Peyer's patch (tissue), 4 donors: ENCODE results near the gene MYMX. TPM values are rescaled to one million over a fixed set of nuclear protein-coding genes. Genes with fewer than 3 reads are reported as not detected.

Experiments used
- DNase-seq, 3 donors: peaks; one replicate each; pipeline ENCODE4 v3.0.0-alpha.2; 2017 to 2019
- H3K27ac ChIP-seq, 4 donors: fragments of 200-600 bp; sonication (generic); one replicate each; pipeline ENCODE4 v1.5.1; 2016 to 2019
- H3K27me3 ChIP-seq, 2 donors: fragments of 200-600 bp; sonication (generic); one replicate each; pipeline ENCODE4 v1.5.1; 2019
- H3K36me3 ChIP-seq, 3 donors: fragments of 200-600 bp; sonication (generic); one replicate each; pipeline ENCODE4 v1.5.1; 2016 to 2019
- H3K4me1 ChIP-seq, 4 donors: fragments of 200-600 bp; sonication (generic); one replicate each; pipeline ENCODE4 v1.5.1; 2016 to 2019
- H3K4me3 ChIP-seq, 4 donors: fragments of 200-600 bp; sonication (generic); 1 replicate in 3 of 4; 2 replicates in 1 of 4; pipeline ENCODE4 v1.5.1; 2016 to 2019; ENCODE audit warnings: mild to moderate bottlenecking in 1 of 4
- H3K9me3 ChIP-seq, 4 donors: fragments of 200-600 bp; sonication (generic); one replicate each; pipeline ENCODE4 v1.5.1; 2016 to 2019; ENCODE audit warnings: mild to moderate bottlenecking in 1 of 4
- POLR2A ChIP-seq, 2 donors: fragments of 450-650 bp; IDR thresholded peaks; one replicate each; pipeline ENCODE4 v1.5.1; 2017; ENCODE audit warnings: antibody characterized with exemption in 2 of 2, mild to moderate bottlenecking in 2 of 2, moderate library complexity in 2 of 2
- total RNA-seq, 4 donors: library from RNA; depleted of rRNA; stranded (reverse); fragments of >200 nt; gene quantifications; one replicate each; pipeline ENCODE4 v1.1.0, GENCODE V29; 2016
- TF ChIP-seq, protein P1 (sequence below), 6 experiments: fragments of 450-650 bp in 4 of 6; fragments of 200-600 bp in 2 of 6; sonication (generic) in 1 of 6; IDR thresholded peaks; one replicate each; pipeline ENCODE4 v1.5.1; 2017 to 2019; ENCODE audit warnings: antibody characterized with exemption in 6 of 6, mild to moderate bottlenecking in 3 of 6, moderate library complexity in 1 of 6

The MYMX gene
- total RNA-seq, 4 donors from 2014 or later = not detected

DNA sequence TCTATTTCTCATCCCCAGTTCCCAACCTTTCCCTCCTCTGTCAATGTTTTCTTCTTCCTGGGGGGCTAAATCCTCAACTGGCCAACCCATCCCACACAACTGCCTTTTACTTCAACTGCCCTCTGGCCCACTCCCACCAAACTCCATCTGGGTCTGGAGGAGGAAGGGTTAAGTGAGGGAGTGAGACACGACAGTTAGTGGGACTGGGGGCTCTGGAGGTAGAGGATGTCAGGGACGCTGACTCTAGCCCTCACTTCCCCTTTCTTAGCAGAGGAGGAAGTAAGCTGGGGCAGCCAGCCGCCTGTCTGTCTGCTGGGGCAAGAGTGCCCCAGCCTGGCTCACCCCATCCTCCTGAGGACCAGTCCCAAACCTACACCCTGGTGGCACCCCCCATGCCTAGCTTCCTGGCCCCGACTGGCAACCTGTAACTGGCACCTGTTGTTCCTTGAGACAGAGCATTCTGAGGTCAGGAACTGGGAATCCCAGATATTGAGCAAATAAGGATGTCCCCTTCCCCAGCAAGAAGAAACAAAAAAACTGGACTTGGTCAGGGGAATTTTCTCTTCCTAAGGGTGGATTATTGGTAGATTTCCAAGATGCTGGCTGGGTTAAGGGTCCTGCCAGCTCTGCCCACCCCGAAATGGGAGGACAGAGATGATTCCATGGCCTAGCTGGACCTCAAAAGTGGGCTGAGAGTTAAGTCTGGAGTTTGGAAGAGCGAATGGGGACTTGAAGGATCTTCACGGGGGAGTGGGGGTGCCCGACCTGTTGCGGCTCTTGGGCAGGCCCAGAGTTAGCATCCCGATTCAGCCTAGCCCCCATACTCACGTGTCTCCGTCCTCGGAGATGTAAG is 47.7 kb downstream of the MYMX start:
- no peaks in the 10 kb centered on the region for H3K9me3 ChIP-seq
- peak; percentile 61 to 87 (median 82) for DNase-seq
- H3K36me3 ChIP-seq = peaks cover 0 to 15% (median 0%) of the 10 kb centered on the region in 3 donors
- peak overlapping the region; percentile 79 to 99 (median 86) for H3K27ac ChIP-seq
- TF ChIP-seq, protein P1, sequence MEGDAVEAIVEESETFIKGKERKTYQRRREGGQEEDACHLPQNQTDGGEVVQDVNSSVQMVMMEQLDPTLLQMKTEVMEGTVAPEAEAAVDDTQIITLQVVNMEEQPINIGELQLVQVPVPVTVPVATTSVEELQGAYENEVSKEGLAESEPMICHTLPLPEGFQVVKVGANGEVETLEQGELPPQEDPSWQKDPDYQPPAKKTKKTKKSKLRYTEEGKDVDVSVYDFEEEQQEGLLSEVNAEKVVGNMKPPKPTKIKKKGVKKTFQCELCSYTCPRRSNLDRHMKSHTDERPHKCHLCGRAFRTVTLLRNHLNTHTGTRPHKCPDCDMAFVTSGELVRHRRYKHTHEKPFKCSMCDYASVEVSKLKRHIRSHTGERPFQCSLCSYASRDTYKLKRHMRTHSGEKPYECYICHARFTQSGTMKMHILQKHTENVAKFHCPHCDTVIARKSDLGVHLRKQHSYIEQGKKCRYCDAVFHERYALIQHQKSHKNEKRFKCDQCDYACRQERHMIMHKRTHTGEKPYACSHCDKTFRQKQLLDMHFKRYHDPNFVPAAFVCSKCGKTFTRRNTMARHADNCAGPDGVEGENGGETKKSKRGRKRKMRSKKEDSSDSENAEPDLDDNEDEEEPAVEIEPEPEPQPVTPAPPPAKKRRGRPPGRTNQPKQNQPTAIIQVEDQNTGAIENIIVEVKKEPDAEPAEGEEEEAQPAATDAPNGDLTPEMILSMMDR (IDR thresholded peaks at IDR 0.05) = peak in 1 of 6 experiments; percentile 11
- TF ChIP-seq POLR2A (IDR thresholded peaks at IDR 0.05) = no peak
- peaks cover 10 to 30% (median 15%) of the 10 kb centered on the region in 4 donors for H3K4me1 ChIP-seq
- H3K4me3 ChIP-seq = peak overlapping the region; percentile 69 to 83 (median 74)
- no peaks in the 10 kb centered on the region for H3K27me3 ChIP-seq

DNA sequence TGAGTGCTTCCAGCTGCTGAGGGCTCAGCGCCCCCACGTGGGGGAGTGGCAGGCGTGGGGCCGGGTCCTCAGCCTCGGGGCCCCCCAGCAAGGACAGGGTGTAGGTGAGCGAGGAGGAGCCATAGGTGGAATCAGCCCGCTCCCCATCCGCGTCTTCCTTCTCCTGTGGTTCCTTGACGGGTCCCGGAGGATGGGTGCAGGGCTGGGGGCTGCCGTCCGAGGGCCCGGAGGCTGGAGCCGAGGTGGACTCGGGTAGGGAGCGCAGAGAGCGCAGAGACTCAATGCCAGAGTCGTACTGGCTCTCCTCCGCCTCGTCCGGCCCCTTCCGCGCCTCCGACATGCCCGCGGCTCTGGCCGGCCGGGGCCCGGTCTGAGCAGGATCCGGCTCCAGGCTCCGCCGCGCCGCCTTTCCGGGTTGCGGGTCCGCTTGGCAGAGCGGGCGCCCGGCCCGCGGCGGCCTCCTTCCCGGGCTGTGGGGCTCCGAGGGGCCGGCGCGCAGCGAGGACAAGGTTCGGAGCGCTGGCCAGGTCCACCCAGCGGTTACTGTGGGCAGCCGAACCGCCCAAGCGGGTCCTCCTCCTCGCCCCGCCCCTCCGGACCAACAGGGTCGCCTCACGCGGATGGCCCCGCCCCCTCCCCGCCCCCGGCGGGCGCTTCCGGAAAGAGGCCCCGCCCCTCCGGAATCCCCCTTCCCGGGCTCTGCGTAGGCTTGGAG is 48.4 kb downstream of the MYMX start, which contains the start of gene NFKBIE:
TSS of gene NFKBIE (minus strand) at position 545 of the 715 bp plus-strand sequence. CDS start at position 340, 205 bp downstream.
- peak within 1 kb of the TSS; percentile 69 to 83 (median 74) for H3K4me3 ChIP-seq
- no peaks in the 10 kb centered on the region for H3K9me3 ChIP-seq
- peaks cover 10 to 35% (median 13%) of the 10 kb centered on the region in 4 donors for H3K4me1 ChIP-seq
- H3K36me3 ChIP-seq = peaks cover 0 to 7% (median 0%) of the 10 kb centered on the region in 3 donors
- peaks cover 0 to 6% of the 10 kb centered on the region in 2 donors for H3K27me3 ChIP-seq
- peak within 1 kb of the TSS; percentile 79 to 99 (median 86) for H3K27ac ChIP-seq
- DNase-seq = peak; percentile 96 to 98 (median 96)
- peak; percentile 71 to 73 for TF ChIP-seq POLR2A (IDR thresholded peaks at IDR 0.05)
- TF ChIP-seq, protein P1 (IDR thresholded peaks at IDR 0.05) = peak in 5 of 6 experiments; percentile 8 to 21 (median 10)

DNA sequence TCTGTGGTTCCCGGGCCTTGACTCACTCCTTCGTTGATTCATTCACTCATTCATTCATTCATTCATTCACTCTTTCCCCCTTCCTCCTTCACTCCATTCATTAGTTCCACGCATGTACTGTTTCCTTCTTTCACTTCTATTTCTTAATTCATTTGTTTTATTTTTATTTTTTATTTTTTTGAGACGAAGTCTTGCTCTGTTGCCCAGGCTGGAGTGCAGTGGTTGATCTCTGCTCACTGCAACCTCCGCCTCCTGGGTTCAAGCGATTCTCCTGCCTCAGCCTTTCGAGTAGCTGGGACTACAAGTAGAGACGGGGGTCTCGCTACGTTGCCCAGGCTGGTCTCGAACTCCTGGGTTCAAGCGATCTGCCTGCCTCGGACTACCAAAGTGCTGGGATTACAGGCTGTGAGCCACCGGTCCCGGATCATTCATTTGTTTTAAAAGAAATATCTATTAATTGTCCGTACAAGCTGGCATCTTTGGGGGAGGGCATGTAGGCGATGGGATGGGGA is 49.1 kb downstream of the MYMX start:
- Histone ChIP-seq H3K27ac (peak overlapping the region; percentile 79 to 99 (median 86)), H3K27me3 (peaks cover 0 to 11% of the 10 kb centered on the region in 2 donors), H3K4me1 (peaks cover 10 to 39% (median 12%) of the 10 kb centered on the region in 4 donors), H3K9me3 (no peaks in the 10 kb centered on the region), H3K4me3 (peak overlapping the region; percentile 69 to 83 (median 74)), H3K36me3 (peaks cover 0 to 4% (median 0%) of the 10 kb centered on the region in 3 donors)
- peak in 1 of 3 donors; percentile 21 for DNase-seq
- TF ChIP-seq, protein P1 (IDR thresholded peaks at IDR 0.05) = no peak
- no peak for TF ChIP-seq POLR2A (IDR thresholded peaks at IDR 0.05)

- Histone ChIP-seq H3K27ac (peak overlapping the region in 2 of 4 donors; percentile 79 to 99), H3K4me1 (peaks cover 10 to 39% (median 12%) of the 10 kb centered on the region in 4 donors)
- TF ChIP-seq, protein P1 (IDR thresholded peaks at IDR 0.05) = no peak
- no peak for TF ChIP-seq POLR2A (IDR thresholded peaks at IDR 0.05)
These were observed 49.6 kb downstream of the MYMX start for GRCh38 chr6:44266347-44266746.

DNA sequence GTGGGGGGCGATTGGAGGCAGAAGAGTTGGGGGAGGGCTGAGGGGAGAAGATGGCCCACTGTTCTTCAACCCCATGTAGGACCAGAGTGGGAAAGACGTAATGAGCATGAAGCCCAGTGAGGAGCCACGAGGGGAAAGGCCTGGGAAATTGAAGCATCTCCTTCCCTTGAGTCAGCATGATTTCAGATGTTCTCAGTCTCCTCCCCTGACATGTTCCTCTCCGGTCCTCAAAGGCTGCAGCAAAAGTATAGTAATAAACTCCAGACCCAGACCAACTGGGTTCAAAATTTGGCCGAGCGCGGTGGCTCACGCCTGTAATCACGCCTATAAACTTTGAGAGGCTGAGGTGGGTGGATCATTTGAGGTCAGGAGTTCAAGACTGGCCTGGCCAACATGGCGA is 50.5 kb downstream of the MYMX start:
- DNase-seq = peak in 1 of 3 donors; percentile 26
- Histone ChIP-seq H3K27me3 (peaks cover 0 to 19% of the 10 kb centered on the region in 2 donors), H3K36me3 (no peaks in the 10 kb centered on the region), H3K4me1 (peaks cover 7 to 35% (median 12%) of the 10 kb centered on the region in 4 donors), H3K9me3 (no peaks in the 10 kb centered on the region), H3K27ac (no peak overlapping the region), H3K4me3 (no peak overlapping the region)
- TF ChIP-seq, protein P1 (IDR thresholded peaks at IDR 0.05) = no peak
- no peak for TF ChIP-seq POLR2A (IDR thresholded peaks at IDR 0.05)

More at GRCh38 chr6:44266347-44266746, 49.6 kb downstream of the MYMX start:
- H3K4me3 ChIP-seq = no peak overlapping the region
- peaks cover 0 to 3% (median 0%) of the 10 kb centered on the region in 3 donors for H3K36me3 ChIP-seq
- H3K27me3 ChIP-seq = peaks cover 0 to 16% of the 10 kb centered on the region in 2 donors
- peak in 2 of 3 donors; percentile 23 to 45 for DNase-seq
- H3K9me3 ChIP-seq = no peaks in the 10 kb centered on the region
